DND-41 (cell line): Measurements from ENCODE around the gene PDPN.

Experiments
- EZH2 ChIP-seq: IDR thresholded peaks from 3 replicates; pipeline ENCODE4 v1.6.1; 2012; ENCODE audit warnings: borderline replicate concordance, low read depth, mild to moderate bottlenecking, moderate library complexity, low read length, inconsistent platforms; ENCODE audit not compliant: severe bottlenecking
- TF ChIP-seq, protein P1 (sequence below): IDR thresholded peaks from 2 replicates; pipeline ENCODE4 v1.5.1; 2012; ENCODE audit warnings: borderline replicate concordance, low read length, moderate library complexity, mild to moderate bottlenecking; ENCODE audit not compliant: poor library complexity, severe bottlenecking; ENCODE audit errors: extremely low read depth

- TF ChIP-seq, protein P1, sequence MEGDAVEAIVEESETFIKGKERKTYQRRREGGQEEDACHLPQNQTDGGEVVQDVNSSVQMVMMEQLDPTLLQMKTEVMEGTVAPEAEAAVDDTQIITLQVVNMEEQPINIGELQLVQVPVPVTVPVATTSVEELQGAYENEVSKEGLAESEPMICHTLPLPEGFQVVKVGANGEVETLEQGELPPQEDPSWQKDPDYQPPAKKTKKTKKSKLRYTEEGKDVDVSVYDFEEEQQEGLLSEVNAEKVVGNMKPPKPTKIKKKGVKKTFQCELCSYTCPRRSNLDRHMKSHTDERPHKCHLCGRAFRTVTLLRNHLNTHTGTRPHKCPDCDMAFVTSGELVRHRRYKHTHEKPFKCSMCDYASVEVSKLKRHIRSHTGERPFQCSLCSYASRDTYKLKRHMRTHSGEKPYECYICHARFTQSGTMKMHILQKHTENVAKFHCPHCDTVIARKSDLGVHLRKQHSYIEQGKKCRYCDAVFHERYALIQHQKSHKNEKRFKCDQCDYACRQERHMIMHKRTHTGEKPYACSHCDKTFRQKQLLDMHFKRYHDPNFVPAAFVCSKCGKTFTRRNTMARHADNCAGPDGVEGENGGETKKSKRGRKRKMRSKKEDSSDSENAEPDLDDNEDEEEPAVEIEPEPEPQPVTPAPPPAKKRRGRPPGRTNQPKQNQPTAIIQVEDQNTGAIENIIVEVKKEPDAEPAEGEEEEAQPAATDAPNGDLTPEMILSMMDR, result no peak
- TF ChIP-seq EZH2, result no peak
These were observed 59.4 kb downstream of the PDPN start for GRCh38 chr1:13643017-13643416.
